HG03565 (cell line): ENCODE measurements around the gene AP2A2.

Source experiments
- ATAC-seq: cut with Tn5 transposase; IDR thresholded peaks from one replicate; pipeline ENCODE4 v1.9.1; 2021; ENCODE audit warnings: mild to moderate bottlenecking, moderate library complexity; ENCODE audit not compliant: unreplicated experiment

The AP2A2 gene

DNA sequence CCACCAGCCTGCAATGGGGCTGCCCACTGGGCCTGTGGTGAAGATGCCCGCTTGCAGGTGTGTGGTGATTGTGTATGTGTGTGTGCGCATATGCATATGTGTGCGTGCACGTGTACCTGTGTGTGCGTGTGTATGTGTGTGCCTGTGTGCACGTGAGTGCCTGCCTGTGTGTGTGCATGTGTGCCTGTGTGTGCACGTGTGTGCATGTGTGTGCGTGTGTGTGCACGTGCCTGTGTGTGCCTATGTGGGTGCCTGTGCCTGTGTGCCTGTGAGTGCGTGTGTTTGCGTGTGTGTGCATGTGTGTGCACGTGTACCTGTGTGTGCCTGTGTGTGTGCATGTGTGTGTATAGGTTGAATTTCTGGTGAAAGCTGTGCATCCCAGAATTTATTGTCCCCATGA lies 113.3 kb downstream of the AP2A2 start:
- no peak for ATAC-seq

- no peak for ATAC-seq
Measured at GRCh38 chr11:1039481-1040427, 114.1 kb downstream of the AP2A2 start.

DNA sequence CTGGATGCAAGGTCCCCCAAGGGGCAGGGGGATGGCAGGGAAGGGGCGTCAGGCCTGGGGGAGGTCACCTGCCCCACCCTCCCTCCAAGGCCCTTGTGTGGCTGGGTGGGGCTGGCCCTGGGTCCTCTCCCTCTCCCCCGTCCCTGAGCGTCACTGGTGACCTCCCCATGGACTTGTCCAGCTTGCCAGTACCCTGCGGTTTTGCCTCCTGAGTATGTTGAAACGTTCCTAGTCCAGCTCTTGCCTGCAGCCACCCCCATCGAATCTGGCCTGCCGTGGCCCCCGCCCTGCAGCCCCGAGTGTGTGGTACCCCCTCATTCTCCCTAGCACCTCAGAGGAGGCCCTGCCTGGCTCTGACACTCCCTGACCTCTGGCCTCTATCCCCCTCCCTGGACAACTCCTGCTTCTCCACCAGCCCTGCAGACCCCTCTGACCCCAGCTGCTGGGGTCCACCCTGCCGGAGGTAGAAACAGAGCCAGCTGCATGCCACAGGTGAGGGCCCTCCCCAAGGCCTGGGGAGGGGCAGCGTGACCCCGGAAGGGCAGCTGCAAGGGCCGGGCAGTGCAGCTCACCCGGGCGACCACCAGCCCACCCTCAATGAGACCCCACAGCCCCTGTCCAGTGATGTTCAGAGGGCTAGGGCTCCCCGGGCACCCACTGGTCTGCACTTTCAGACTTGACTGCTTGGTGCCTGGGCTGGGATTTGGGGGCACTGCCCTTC lies 114.9 kb downstream of the AP2A2 start:
- no peak for ATAC-seq

DNA sequence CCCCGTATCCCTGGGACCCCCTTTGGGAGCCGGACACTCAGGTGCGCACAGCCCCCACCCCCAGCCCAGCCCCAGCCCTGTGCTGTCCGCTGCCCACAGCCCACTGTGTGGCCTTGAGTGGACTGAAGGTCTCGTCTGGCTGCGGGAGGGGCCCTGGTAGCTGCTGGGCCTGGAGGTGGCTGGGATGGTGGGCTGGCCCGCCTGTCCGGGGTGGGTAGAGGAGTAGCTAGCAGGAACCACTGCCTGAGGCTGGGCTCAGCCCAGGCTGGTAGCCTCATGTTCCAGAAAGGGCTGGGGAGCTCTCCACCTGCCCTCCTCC lies 115.4 kb downstream of the AP2A2 start:
- ATAC-seq, result no peak

- no peak for ATAC-seq
Measured at GRCh38 chr11:1041471-1041870, 115.8 kb downstream of the AP2A2 start.

DNA sequence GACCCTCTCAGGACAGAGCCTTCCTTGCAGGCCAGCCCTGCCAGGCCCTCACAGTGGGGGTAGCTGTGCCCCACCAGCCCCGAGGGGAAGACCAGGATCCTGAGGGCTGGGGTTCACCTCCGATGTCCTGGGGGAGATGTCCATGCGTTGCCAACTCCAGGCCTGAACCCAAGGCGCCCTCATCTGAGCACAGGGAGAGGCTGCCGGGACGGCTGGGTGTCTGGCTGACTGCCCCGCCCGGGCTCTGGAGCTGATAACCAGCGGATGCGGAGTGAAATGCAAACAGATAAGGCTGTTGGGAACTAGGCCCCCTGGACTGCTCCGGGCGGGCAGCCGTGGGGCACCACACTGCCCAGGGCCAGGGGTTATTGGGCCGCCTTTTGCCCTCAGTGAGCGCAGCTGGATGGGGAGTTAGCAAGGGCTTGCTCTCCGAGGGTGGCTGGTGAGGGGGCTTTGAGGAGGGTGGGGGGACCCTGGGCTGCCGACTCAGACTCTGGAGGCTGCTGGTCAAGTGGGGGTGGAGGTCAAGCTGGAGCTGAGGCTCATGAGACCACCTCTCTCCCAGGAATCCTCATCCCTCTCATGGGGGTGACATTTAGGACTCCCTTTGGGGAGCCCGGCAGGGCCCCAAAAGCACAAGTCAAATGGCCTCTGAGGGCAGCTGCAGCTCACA lies 116.4 kb downstream of the AP2A2 start:
- no peak for ATAC-seq

- ATAC-seq, result no peak
Measured at GRCh38 chr11:1042626-1043562, 117.2 kb downstream of the AP2A2 start.

DNA sequence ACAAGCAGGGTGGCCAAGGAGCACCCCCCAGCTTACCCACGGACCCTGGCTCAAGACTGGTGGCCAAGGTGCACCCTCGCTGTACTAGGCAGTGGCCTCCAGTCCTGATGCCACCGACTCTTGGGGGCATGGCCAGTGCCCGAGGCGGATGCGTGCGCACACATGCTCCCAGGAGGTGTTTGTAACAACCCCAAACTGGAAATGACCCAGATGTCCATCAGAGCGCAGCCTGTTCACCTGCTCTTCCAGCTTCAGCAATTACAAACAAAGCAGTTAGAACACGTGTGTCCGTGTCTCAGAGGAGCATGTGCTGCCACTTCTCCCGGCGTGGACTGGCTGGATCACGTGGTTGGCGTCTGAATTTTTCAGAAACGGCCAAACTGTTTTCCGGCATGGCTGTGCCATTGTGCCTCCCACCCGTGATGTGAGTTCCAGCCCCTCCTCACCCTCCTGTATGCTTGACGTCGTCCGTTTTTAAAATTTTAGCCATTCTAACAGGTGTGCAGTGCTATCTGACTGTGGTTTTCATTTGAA lies 118.0 kb downstream of the AP2A2 start:
- ATAC-seq, result no peak

DNA sequence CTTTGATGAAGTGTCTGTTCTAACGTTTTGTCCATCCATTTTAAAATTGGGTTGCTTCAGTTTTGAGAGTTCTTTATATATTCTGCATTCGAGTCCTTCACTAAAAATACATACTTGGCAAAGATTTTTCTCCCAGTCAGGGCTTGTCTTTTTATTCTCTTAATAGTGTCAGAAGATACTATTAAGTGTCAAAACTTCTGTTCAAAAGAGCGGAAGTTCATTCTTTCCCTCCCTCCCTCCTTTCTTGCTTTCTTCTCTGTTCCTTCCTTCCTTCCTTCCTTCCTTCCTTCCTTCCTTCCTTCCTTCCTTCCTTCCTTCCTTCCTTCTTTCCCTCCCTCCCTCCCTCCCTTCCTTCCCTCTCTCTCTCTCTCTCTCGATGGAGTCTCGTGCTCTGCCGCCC lies 118.5 kb downstream of the AP2A2 start:
- no peak for ATAC-seq

- no peak for ATAC-seq
Measured at GRCh38 chr11:1047595-1048156, 122.0 kb downstream of the AP2A2 start.

- no peak for ATAC-seq
Measured at GRCh38 chr11:1048375-1049070, 122.9 kb downstream of the AP2A2 start.

GRCh38 chr11:1049071-1049405 lies 123.4 kb downstream of the AP2A2 start:
- ATAC-seq, result no peak

- ATAC-seq, result no peak
Measured at GRCh38 chr11:1049431-1049891, 123.8 kb downstream of the AP2A2 start.

GRCh38 chr11:1049911-1050580 lies 124.4 kb downstream of the AP2A2 start:
- ATAC-seq, result no peak

GRCh38 chr11:1050581-1051355 lies 125.1 kb downstream of the AP2A2 start:
- ATAC-seq, result no peak

GRCh38 chr11:1051356-1052132 lies 125.9 kb downstream of the AP2A2 start:
- no peak for ATAC-seq
